GM19023 (cell line): ENCODE measurements around the gene ENPP4.
"Not testable (repeated sequence)": the region's sequence is repeated elsewhere in the genome, so short reads cannot be mapped to it uniquely, and the experiment has no call there.

Experiments used
- ATAC-seq: cut with Tn5 transposase; IDR thresholded peaks from one replicate; pipeline ENCODE4 v1.9.1; 2021; ENCODE audit warnings: mild to moderate bottlenecking, moderate library complexity; ENCODE audit not compliant: unreplicated experiment

The ENPP4 gene

GRCh38 chr6:46129291-46129628 is 529 bp upstream of the ENPP4 start:
- ATAC-seq, result peak; percentile 5

DNA sequence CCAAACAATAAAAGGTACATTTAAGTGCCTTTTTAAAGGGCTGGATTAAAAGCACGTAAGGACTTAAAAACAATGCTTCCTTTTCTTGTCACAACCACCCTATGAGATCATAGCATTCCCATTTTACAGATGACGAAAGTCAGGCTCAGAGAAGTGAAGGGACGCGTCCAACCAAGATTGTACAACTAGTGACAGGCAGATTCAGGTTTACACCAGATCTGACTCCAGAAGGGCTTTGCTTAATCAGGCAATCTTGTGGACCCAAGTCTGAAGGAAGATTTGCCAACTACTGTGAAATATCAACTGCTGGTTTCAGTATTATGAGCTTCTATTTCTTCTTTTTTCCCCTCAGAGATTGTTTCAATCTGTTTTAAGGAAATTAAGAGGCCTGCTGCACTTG is 877 bp downstream of the ENPP4 start:
- no peak for ATAC-seq

- not testable (repeated sequence) for ATAC-seq
These were observed 1.5 kb downstream of the ENPP4 start for GRCh38 chr6:46131291-46131690.

DNA sequence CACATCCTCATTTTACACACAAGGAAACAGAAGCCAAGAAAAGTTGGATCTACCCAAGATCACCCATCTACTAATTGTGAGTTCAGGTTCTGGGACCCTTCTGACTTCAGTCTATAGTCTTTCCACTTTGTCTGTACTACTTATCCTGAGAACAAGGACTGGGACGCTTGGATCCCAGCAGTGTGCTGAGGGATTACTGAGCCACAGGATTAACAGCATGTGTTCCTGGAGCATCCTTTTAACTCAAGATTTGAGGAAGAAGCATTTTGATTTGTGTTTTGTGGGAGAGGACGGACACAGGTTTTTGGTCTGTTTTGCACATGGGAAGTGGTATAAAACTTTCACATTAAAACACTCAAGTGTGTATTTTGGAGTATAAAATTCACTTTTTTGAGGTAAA is 4.4 kb downstream of the ENPP4 start:
- no peak for ATAC-seq

GRCh38 chr6:46135176-46135575 is 5.4 kb downstream of the ENPP4 start:
- ATAC-seq, result no peak

GRCh38 chr6:46136831-46137230 is 7.0 kb downstream of the ENPP4 start:
- no peak for ATAC-seq

DNA sequence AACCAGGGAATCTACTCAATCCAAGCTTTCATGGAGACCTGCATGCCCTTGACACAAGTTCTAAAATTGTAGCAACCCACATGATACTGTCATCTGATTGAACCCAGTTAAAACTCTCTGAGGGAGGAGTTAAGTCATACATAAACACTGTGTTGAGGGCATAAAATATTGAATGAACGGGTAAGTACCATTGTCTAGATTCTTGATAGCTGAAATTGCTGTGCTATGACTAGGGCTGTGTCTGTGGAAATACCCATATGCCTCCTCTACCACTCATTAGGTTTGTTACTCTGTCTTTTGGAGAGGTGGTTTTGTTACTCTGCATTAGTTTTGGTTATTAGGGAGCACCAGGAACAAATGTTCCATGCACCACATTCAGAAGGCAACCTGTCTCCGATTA is 7.6 kb downstream of the ENPP4 start:
- peak; percentile 43 for ATAC-seq

DNA sequence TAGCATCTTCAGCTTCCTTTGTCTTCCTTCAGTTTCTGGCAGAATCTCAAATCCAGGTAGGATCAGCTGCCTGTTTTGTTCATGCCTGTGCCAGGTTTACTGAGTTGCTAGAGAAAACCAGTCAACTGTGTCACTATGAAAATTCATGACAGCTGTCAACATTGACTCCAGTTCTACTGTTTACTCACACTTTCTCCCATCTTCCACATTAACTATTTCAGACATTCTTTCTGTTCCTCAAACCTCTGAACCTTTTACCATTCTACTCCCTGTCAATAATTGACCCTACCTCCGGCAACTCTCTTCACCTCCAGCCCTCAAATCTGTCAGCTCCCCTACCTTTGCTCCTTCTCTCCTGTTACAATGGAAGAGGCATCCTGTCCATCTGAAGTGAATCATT is 8.5 kb downstream of the ENPP4 start:
- peak; percentile 79 for ATAC-seq

- ATAC-seq, result no peak
These were observed 14.5 kb downstream of the ENPP4 start for GRCh38 chr6:46144270-46144669.

- ATAC-seq, result not testable (repeated sequence)
These were observed 19.3 kb downstream of the ENPP4 start for GRCh38 chr6:46149066-46149465.

DNA sequence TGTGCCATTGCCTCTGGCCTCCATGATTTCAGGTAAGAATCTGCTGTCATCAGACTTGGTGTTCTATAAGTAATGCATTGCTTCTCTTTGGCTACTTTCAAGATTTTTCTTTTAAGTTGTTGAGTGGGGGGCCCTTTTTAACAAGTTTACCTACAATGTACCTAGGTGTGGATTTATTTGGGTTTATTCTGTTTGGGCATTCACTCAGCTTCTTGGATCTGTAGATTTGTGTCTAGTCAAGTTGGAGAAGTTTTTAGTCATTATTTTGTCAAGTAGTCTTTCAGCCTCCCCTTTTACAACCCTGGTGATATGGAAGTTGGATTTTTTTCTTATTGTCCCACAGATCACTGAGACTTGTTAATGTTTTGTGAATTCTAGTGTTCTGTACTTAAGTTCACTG is 26.9 kb downstream of the ENPP4 start:
- ATAC-seq, result no peak

GRCh38 chr6:46159229-46159628 is 29.4 kb downstream of the ENPP4 start:
- ATAC-seq, result no peak

DNA sequence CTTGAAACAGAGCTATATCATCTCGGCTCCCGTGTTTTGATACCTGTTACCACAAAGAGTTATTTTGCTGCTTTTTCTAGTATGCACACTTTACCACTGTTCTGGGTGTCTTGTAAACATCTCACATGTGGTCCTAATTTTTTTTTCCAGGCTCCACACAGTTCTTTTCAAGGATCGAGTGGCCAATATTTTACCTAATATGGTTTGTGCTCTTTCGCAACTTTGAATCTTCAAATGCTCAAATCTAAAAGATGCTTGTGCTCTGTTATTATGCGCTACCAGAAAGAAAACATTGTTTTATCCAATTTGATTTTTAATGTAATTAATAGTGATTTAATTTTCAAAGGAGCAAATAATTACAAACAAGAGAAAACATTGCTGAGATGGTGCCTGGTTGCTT is 30.3 kb downstream of the ENPP4 start:
- no peak for ATAC-seq

DNA sequence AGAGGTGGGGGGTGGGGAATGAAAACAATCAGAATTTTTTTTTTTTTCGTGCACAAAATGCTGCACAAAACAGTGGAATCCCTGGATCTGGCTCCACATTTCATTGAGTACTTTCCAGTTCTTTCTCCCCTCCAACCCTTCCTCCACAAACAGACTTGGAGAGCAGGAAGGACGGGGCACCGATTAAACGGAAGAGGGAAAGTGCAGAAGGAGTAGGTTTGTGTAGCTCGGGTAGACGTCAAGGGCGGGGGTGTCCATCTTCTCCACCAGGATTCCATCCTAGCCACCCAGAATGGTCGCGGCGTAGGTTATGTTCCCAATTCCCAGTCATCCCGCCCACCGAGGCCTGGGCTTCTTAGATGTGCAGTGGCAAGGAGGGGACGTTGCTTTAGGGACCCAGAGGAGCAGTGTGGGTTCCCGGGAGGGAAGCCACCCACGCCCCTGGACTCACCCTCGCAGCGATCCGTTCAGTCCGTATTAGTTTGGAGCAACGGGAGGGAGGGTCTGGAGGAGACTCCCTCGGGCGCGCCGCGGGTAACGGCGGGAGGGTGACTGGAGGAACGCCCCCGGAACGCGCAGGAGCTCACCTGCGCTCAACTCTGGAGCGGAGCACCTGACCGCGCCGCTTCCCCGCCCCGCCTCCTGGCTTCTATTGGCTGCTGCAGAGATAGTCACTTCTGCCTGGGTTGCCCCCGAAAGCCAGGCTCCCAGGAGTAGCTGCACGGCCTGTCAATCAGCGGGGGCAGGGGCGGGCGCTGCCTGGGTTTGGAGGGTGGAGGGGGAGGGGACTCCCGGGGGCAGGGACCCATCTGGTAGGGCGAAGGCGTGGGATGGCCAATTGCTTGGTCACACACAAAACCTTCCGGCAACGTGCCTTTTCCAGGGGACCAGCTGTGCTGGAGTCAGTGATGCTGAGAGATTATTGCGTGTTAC is 40.8 kb downstream of the ENPP4 start, which contains the start of gene ENPP5:
TSS of gene ENPP5 (minus strand) at position 624 of the 933 bp plus-strand sequence. CDS start 2,718 bp downstream, outside the sequence.
- peak; percentile 90 for ATAC-seq

- no peak for ATAC-seq
These were observed 42.4 kb downstream of the ENPP4 start for GRCh38 chr6:46172176-46172575.

- ATAC-seq, result no peak
These were observed 45.1 kb downstream of the ENPP4 start for GRCh38 chr6:46174904-46175303.

DNA sequence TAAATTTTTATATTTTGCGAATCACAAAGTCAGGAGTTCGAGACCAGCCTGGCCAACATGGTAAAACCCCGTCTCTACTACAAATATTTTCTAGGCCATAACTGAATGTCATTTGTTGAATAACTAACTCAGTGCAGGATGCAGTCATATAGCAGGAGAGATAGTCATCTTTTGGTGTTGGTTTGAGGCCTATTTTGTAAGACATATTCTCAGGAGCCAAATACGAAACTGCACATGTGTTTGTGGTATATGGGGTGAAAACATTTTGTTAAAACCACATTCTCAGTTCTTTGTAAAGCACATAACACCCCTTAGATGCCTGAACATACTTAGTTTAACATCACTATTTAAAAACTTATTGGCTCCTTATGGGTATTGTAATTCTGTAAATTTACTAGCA is 45.7 kb downstream of the ENPP4 start:
- ATAC-seq, result peak; percentile 59

DNA sequence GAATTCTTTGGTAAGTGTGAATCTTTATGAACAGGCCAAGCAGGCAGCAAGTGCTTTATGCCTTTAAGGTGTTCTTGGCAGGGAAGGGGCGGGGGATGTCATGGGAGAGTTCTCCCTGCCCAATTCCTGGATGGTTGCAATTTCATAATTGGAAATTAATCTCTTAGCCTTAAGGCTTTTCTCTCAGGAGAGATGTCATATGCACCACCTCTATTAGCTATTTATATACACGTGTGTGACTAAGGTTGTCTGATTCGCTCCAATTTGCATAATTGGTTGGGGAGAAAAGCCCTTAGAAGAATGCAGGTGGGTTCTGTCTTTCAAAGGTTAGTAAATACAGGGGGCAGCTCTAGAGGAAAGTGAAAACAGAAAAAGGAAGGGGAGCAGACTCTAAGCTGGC is 46.2 kb downstream of the ENPP4 start:
- peak; percentile 46 for ATAC-seq

DNA sequence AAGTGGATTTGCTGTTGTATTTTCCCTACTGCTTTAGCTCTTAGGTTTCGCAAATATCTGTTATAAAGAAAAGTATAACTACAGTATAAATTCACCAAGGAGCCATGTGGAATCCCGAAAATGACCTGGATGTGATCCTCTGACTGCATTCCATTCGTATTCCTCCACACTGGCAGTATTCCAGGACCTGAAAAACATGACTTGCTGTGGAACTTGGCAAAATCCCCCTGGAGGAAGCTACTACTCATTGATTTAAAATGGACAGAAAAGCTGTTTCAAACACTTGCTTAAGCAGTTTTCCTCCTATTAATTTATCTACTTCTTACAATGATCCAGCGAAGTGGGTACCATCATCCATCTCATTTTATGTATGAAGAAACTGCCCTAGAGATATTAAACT is 54.3 kb downstream of the ENPP4 start:
- ATAC-seq, result no peak

DNA sequence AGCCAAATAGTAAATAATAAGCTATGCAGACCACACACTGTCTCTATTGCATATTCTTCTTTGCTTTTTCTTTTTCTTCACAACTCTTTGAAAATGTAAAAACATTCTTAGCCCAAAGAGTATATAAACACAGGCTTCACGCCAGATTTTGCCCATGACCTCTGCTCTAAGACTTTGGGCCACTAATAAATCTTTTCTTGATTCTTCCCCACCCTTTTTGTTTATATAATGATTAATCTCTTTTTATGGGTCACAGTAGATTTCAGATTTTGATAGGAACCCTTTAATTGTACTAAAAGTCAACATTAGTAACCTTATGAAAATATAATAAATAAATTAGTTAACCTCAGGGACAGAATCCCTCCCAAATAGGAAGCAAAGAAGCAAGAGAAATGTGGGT is 56.8 kb downstream of the ENPP4 start:
- ATAC-seq, result no peak

- no peak for ATAC-seq
These were observed 59.9 kb downstream of the ENPP4 start for GRCh38 chr6:46189726-46190125.

- no peak for ATAC-seq
These were observed 61.1 kb downstream of the ENPP4 start for GRCh38 chr6:46190889-46191288.

DNA sequence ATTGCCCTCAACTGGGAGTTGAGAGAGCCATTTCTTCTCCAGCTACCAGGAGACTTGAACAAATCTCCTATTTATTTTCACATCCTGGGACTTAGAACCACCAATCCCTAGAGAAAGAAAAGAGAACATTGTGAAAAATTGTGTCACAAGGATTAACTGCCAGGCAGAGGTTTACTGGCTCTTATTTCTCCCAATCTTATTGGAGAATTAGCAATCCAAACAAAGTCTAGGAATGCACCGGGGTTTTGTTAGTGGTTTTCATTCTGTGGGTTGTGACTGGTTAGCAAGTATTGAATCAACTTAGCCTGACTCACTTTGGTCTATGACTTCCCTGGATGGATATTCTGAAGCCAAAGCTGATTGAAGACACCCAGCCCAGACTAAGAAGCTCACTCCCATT is 62.2 kb downstream of the ENPP4 start:
- ATAC-seq, result no peak
